Right renal cortex interstitium (tissue), 3 donors: ENCODE results near the gene ITPK1. TPM values are rescaled to one million over a fixed set of nuclear protein-coding genes. Genes with fewer than 3 reads are reported as not detected.

Experiments
- DNase-seq, 3 donors: peaks; one replicate each; pipeline ENCODE4 v3.0.0-alpha.2; 2013; ENCODE audit warnings: low read depth in 3 of 3, low spot score in 2 of 3
- polyA plus RNA-seq, 3 donors: library from polyadenylated mRNA; unstranded; fragments of 120-200 nt; gene quantifications; one replicate each; pipeline ENCODE4 v1.2.1, GENCODE V29; 2013; ENCODE audit not compliant: insufficient read length in 3 of 3

Gene ITPK1
- polyA plus RNA-seq, 3 donors: 28.5 to 33.7 (median 29.7) TPM

GRCh38 chr14:92960706-92961566 lies 154.8 kb downstream of the ITPK1 start:
- no peak for DNase-seq

GRCh38 chr14:92959761-92960680 lies 155.7 kb downstream of the ITPK1 start:
- no peak for DNase-seq

GRCh38 chr14:92959189-92959531 lies 156.6 kb downstream of the ITPK1 start:
- no peak for DNase-seq

- DNase-seq: no peak
Observed at GRCh38 chr14:92958373-92959188, 157.1 kb downstream of the ITPK1 start.

GRCh38 chr14:92956961-92957360 lies 158.8 kb downstream of the ITPK1 start:
- DNase-seq: no peak

GRCh38 chr14:92955381-92955780 lies 160.3 kb downstream of the ITPK1 start:
- no peak for DNase-seq

GRCh38 chr14:92954933-92955332 lies 160.8 kb downstream of the ITPK1 start:
- DNase-seq: no peak

GRCh38 chr14:92953526-92953925 lies 162.2 kb downstream of the ITPK1 start:
- no peak for DNase-seq

GRCh38 chr14:92952481-92953298 lies 163.0 kb downstream of the ITPK1 start:
- no peak for DNase-seq

- no peak for DNase-seq
Observed at GRCh38 chr14:92951912-92952471, 163.7 kb downstream of the ITPK1 start.

GRCh38 chr14:92951261-92951660 lies 164.5 kb downstream of the ITPK1 start:
- no peak for DNase-seq

- DNase-seq: no peak
Observed at GRCh38 chr14:92950773-92951172, 165.0 kb downstream of the ITPK1 start.

- DNase-seq: no peak
Observed at GRCh38 chr14:92950193-92950540, 165.6 kb downstream of the ITPK1 start.

- no peak for DNase-seq
Observed at GRCh38 chr14:92949496-92950192, 166.1 kb downstream of the ITPK1 start.

- no peak for DNase-seq
Observed at GRCh38 chr14:92948647-92949046, 167.1 kb downstream of the ITPK1 start.

- DNase-seq: no peak
Observed at GRCh38 chr14:92946847-92947545, 168.7 kb downstream of the ITPK1 start.

- no peak for DNase-seq
Observed at GRCh38 chr14:92945959-92946846, 169.5 kb downstream of the ITPK1 start.

GRCh38 chr14:92945544-92945943 lies 170.2 kb downstream of the ITPK1 start:
- no peak for DNase-seq
